ENCODE data around the gene CCDC167. TPM values are rescaled to one million over a fixed set of nuclear protein-coding genes. Genes with fewer than 3 reads are reported as not detected.
A peak's percentile ranks its signal among the peaks of the same experiment; 100 is the strongest.

Gene CCDC167
- total and polyA plus RNA-seq, 2 of the 8 experiments (the other 6 are each of a cell fraction or from before 2014, with no cell fraction given) = 11.0 to 26.5 TPM

DNA sequence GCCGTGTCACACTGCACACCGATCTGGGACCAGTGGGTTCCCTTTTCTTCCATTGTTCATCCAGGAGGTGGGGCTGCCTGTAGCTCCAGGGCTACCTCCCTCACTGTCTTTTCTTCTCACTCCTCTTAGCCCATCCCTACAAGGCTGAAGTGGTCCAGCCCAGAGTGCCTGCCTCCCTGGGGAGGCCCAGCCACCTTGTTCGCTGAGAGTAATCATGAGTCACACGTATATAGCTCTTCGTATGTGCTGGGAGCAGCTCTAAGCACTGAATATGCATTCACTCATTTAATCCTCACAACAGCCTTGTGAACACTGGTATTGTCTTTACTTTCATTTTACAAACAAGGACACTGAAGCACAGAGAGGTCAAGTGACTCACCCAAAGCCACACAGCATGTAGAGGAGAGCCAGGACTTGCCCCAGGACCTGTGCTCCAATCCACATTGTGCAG lies 14.7 kb upstream of the CCDC167 start:
- no peak overlapping the region for H4K5ac ChIP-seq (ENCODE audit: insufficient read length, low read depth, low read length)
- H3K79me1 ChIP-seq (ENCODE audit: low read depth, low read length) = no peaks in the 10 kb centered on the region
- no peak for DNase-seq (ENCODE audit: low read depth in 1 of 2, low spot score in 2 of 2)
- H3K36me3 ChIP-seq (ENCODE audit: control insufficient read depth in 2 of 4, insufficient read depth in 4 of 4, low read length in 3 of 4) = no peaks in the 10 kb centered on the region
- no peak overlapping the region; the same call in 1 of the 2 replicates for H3K18ac ChIP-seq (ENCODE audit: extremely low read depth, low read length)
- H3K56ac ChIP-seq (replicated peaks; ENCODE audit: insufficient read length, low read depth, low read length) = no peak overlapping the region
- no peak overlapping the region for H2BK5ac ChIP-seq (ENCODE audit: low read depth, low read length)
- H2BK15ac ChIP-seq (ENCODE audit: low read length) = peak overlapping the region; percentile 67; the same call in 1 of the 2 replicates
- POLR2A ChIA-PET (ENCODE audit: partially characterized antibody) = interaction anchor here (1.6 kb wide), 1 partner anchor 21 kb away, joined by 4 read pairs; no protein-coding TSS in a partner anchor
- H2BK120ac ChIP-seq (replicated peaks; ENCODE audit: low read depth, low read length) = no peak overlapping the region
- H3K27me3 ChIP-seq (replicated peaks in 1 of 4; ENCODE audit: control insufficient read depth in 3 of 4, extremely low read depth in 1 of 4, insufficient read depth in 3 of 4, low read length in 3 of 4) = peaks cover 0 to 29% (median 21%) of the 10 kb centered on the region in 4 experiments; a peak in 6 of 7 replicates
- no peak overlapping the region for H3K23ac ChIP-seq (ENCODE audit: insufficient read length)
- peaks cover 2 to 48% (median 39%) of the 10 kb centered on the region in 4 experiments for H3K4me1 ChIP-seq (replicated peaks in 1 of 4; ENCODE audit: control insufficient read depth in 3 of 4, insufficient read depth in 4 of 4, low read length in 3 of 4)
- no peak overlapping the region for H3K4me3 ChIP-seq (ENCODE audit: extremely low read depth in 1 of 4, insufficient read depth in 2 of 4, low read depth in 3 of 4, low read length in 4 of 4)
- peak overlapping the region; percentile 45; the same call in 1 of the 2 replicates for H2BK12ac ChIP-seq (ENCODE audit: low read depth, low read length)
- no peak overlapping the region for H3K27ac ChIP-seq (ENCODE audit: low read depth, low read length)
- TF ChIP-seq POLR2AphosphoS5 (IDR thresholded peaks at IDR 0.05; ENCODE audit: low read depth, low read length) (no peak), KDM1A (IDR thresholded peaks at IDR 0.05; ENCODE audit: borderline replicate concordance, low read length) (peak; percentile 85; the same call in 1 of the 2 replicates)
- no peak overlapping the region for H4K8ac ChIP-seq (ENCODE audit: extremely low read depth, insufficient read depth, low read length)
- WGBS, 2 experiments (ENCODE audit: extremely low coverage in 1 of 2, insufficient coverage in 1 of 2, insufficient read length in 1 of 2, insufficient replicate concordance in 2 of 2, low coverage in 1 of 2, low lambda C conversion rate in 2 of 2, missing lambda C conversion rate in 1 of 2) = 59% methylated on average over 5 of the region's 5 CpGs; no CpG with 5 or more reads in 1 of the 2 experiments
- H3K9ac ChIP-seq (replicated peaks in 1 of 4; ENCODE audit: extremely low read depth in 1 of 4, low read depth in 3 of 4, low read length in 3 of 4) = no peak overlapping the region
- no peak overlapping the region; a peak in 1 of 4 replicates for H3K4me2 ChIP-seq (ENCODE audit: insufficient read depth in 1 of 2, low read depth in 2 of 2, low read length in 2 of 2)
- CTCF ChIA-PET (ENCODE audit: partially characterized antibody) = interaction anchor here (0.9 to 2.8 kb wide), 3 partner anchors 12 to 51 kb away, joined by 3 to 14 read pairs (median 5); no protein-coding TSS in a partner anchor
- H2AK5ac ChIP-seq (ENCODE audit: low read depth, low read length) = no peak overlapping the region
- peaks cover 5% of the 10 kb centered on the region for H3K23me2 ChIP-seq (ENCODE audit: low read depth, low read length)
- H3K9me3 ChIP-seq (ENCODE audit: insufficient read depth in 2 of 2, low read depth in 1 of 2, low read length in 1 of 2) = no peaks in the 10 kb centered on the region
- no peaks in the 10 kb centered on the region for H3K79me2 ChIP-seq (ENCODE audit: control insufficient read depth in 1 of 2, insufficient read depth in 2 of 2, low read length in 2 of 2)
- 0 out of 2 replicates have a peak overlapping the region, but pooled peaks have one; percentile 56 for H2BK20ac ChIP-seq (ENCODE audit: low read length)
- FAIRE-seq = no peak
- no peak overlapping the region for H2AFZ ChIP-seq (ENCODE audit: low read length)
- H3K4ac ChIP-seq (replicated peaks; ENCODE audit: insufficient read length, low read depth, low read length) = no peak overlapping the region
- no peak overlapping the region for H3K14ac ChIP-seq (ENCODE audit: insufficient read length)
- H4K20me1 ChIP-seq (replicated peaks in 1 of 2; ENCODE audit: control insufficient read depth in 1 of 2, insufficient read depth in 2 of 2, low read length in 2 of 2) = no peaks in the 10 kb centered on the region
- H4K91ac ChIP-seq (replicated peaks; ENCODE audit: insufficient read length, low read length) = peak overlapping the region; percentile 25
